GM10266 (cell line): ENCODE measurements around the gene KLK3.

Experiments
- DNase-seq: peaks from one replicate; pipeline ENCODE4 v3.0.0; 2012; ENCODE audit errors: extremely low spot score
- CTCF ChIP-seq: IDR thresholded peaks from 2 replicates; pipeline ENCODE4 v1.5.1; 2012; ENCODE audit warnings: mild to moderate bottlenecking, low read depth; ENCODE audit not compliant: control insufficient read depth, insufficient read depth; ENCODE audit errors: missing control alignments

The KLK3 gene

GRCh38 chr19:50832666-50833065 is 22.0 kb upstream of the KLK3 start:
- DNase-seq: no peak
- no peak for TF ChIP-seq CTCF

- no peak for DNase-seq
- TF ChIP-seq CTCF: no peak
These were observed 21.5 kb upstream of the KLK3 start, which contains the start of gene KLK15 for GRCh38 chr19:50833117-50833801. Gene KLK15 (minus strand): TSS chr19:50833574. CDS start chr19:50831492, 2,082 bp downstream.

- DNase-seq: no peak
- TF ChIP-seq CTCF: no peak
These were observed 20.9 kb upstream of the KLK3 start for GRCh38 chr19:50833802-50834167.

- DNase-seq: no peak
- TF ChIP-seq CTCF: no peak
These were observed 19.5 kb upstream of the KLK3 start for GRCh38 chr19:50835103-50835784.

GRCh38 chr19:50835785-50836542 is 18.8 kb upstream of the KLK3 start:
- DNase-seq: peak; percentile 92

GRCh38 chr19:50836543-50837195 is 18.0 kb upstream of the KLK3 start:
- no peak for DNase-seq
- TF ChIP-seq CTCF: no peak

More at GRCh38 chr19:50835785-50836542, 18.8 kb upstream of the KLK3 start:
- peak; percentile 29 for TF ChIP-seq CTCF
